Testis (tissue), 3 donors: ENCODE results near the gene MLNR. TPM values are rescaled to one million over a fixed set of nuclear protein-coding genes. Genes with fewer than 3 reads are reported as not detected.

Experiments
- DNase-seq: peaks from one replicate; pipeline ENCODE4 v3.0.0-alpha.2; 2019
- H3K27ac ChIP-seq, 2 donors: fragments of 200-600 bp; sonication (generic); one replicate each; pipeline ENCODE4 v1.5.1; 2019
- H3K27me3 ChIP-seq: fragments of 200-600 bp; sonication (generic); one replicate; pipeline ENCODE4 v1.5.1; 2019
- H3K36me3 ChIP-seq: fragments of 200-600 bp; sonication (generic); one replicate; pipeline ENCODE4 v1.5.1; 2017; ENCODE audit warnings: low read depth; ENCODE audit errors: missing control alignments
- H3K4me1 ChIP-seq: fragments of 200-600 bp; sonication (generic); one replicate; pipeline ENCODE4 v1.5.1; 2019
- H3K4me3 ChIP-seq, 2 donors: fragments of 200-600 bp; sonication (generic); one replicate each; pipeline ENCODE4 v1.5.1; 2017 to 2019
- H3K9me3 ChIP-seq: fragments of 200-600 bp; sonication (generic); one replicate; pipeline ENCODE4 v1.5.1; 2017
- CTCF ChIP-seq, 3 experiments: fragments of 450-650 bp in 2 of 3; fragments of 200-600 bp in 1 of 3; sonication (generic) in 1 of 3; IDR thresholded peaks; one replicate each; pipeline ENCODE4 v1.5.1; 2016 to 2019; ENCODE audit warnings: antibody characterized with exemption in 3 of 3, mild to moderate bottlenecking in 2 of 3, moderate library complexity in 1 of 3
- POLR2A ChIP-seq: fragments of 450-650 bp; IDR thresholded peaks from one replicate; pipeline ENCODE4 v1.6.1; 2017; ENCODE audit warnings: antibody characterized with exemption, mild to moderate bottlenecking, moderate library complexity
- WGBS, 2 donors: methylation state at CpG; one replicate each; pipeline ENCODE4 v1.1.5; 2018; 5-methylcytosine and 5-hydroxymethylcytosine counted together
- intact Hi-C: fragments of 100-400 bp; cut with DNase I; formaldehyde crosslinking; loops from one replicate; pipeline ENCODE4 v1.15.1; 2023; ENCODE audit warnings: low total_unique reads
- polyA plus RNA-seq: library from polyadenylated mRNA; stranded (reverse); fragments of 350-450 nt; fragmentation: Illumina TruSeq; extraction: RNeasy Lipid Tissue Mini Kit (QIAGEN cat#74804); gene quantifications from one replicate; pipeline ENCODE4 v1.2.3, GENCODE V29; 2014; ENCODE audit warnings: low read depth, low replicate concordance; ENCODE audit not compliant: insufficient read depth
- total RNA-seq, 2 donors: library from RNA; depleted of rRNA; stranded (reverse); fragments of >200 nt; gene quantifications; one replicate each; pipeline ENCODE4 v1.2.3, GENCODE V29; 2016

MLNR gene
- total and polyA plus RNA-seq, 3 donors from 2014 or later: 2.0 TPM; not detected in 2

- no peak overlapping the region for H3K27ac ChIP-seq
- intact Hi-C loops: no loop called here
Observed at GRCh38 chr13:49245101-49245500, 25.0 kb downstream of the MLNR start.

GRCh38 chr13:49246850-49247642, 26.9 kb downstream of the MLNR start:
- no peaks in the 10 kb centered on the region for H3K27me3 ChIP-seq
- no peak for DNase-seq
- H3K9me3 ChIP-seq: no peaks in the 10 kb centered on the region
- H3K4me1 ChIP-seq: peaks cover 3% of the 10 kb centered on the region
- no peaks in the 10 kb centered on the region for H3K36me3 ChIP-seq
- 24% methylated on average over 4 of the region's 4 CpGs for WGBS, 2 donors
- TF ChIP-seq CTCF (IDR thresholded peaks at IDR 0.05) (no peak), POLR2A (no peak)
- peak overlapping the region; percentile 82 to 93 for H3K27ac ChIP-seq
- intact Hi-C loops: no loop called here
- peak overlapping the region; percentile 72 to 96 for H3K4me3 ChIP-seq

More at GRCh38 chr13:49245101-49245500, 25.0 kb downstream of the MLNR start:
- Histone ChIP-seq H3K9me3 (no peaks in the 10 kb centered on the region), H3K4me3 (no peak overlapping the region), H3K27me3 (no peaks in the 10 kb centered on the region), H3K36me3 (no peaks in the 10 kb centered on the region), H3K4me1 (peaks cover under 1% of the 10 kb centered on the region)
- no peak for TF ChIP-seq CTCF (IDR thresholded peaks at IDR 0.05)
- no peak for TF ChIP-seq POLR2A
- DNase-seq: no peak

DNA sequence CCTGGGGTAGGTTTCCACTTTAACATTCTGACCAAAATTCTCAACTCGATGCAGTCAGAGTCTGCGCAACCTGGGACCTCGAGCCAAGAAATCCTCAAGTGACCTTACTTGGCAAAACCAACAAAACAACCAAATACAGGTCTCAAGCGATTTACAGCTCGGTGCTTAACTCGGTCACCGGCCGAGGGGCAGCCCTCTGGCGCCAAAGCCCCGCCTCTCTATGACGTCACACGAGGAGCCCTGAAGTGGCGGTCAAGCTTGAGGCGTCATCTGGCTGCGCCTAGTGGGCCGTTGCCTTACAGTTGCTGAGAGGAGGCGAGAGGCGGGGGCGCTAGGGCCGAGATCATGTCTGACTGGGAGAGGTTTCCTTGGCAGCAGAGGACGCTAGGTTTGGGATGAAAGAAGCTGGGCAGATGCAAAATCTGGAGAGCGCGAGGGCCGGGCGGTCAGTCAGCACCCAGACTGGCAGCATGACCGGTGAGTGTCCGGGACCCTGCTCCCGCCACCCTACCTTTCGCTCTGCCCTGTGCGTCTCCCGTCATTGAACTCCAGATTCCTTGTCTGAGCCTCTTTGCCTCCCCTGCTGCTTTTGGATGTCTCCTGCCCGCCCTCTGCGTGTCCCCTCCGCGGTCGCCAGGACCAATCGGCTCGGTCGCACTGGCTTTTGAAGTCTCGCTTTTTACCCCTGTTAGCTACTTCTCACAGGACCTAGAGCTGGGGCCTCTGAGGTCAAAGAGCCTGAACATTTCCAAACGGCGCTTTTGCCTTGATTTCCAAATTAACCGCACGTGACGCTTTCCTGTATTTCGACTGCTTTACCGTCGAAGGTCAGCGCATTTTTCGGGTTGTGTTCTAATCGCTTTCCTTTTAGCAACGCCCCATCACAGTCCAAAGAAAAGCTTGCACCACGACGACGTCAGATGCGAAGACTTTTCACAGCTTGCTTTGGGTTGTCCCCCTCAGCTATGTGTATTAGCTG, 27.8 kb downstream of the MLNR start, which contains the start of gene CDADC1:
CDADC1 (plus strand) TSS at position 283 of the 979 bp plus-strand sequence; CDS start at position 396, 113 bp downstream.
- H3K9me3 ChIP-seq: no peaks in the 10 kb centered on the region
- WGBS, 2 donors: 0% methylated on average over 51 to 56 of the region's 56 CpGs
- H3K4me3 ChIP-seq: peak within 1 kb of the TSS; percentile 72 to 96
- peak; percentile 99 for DNase-seq
- H3K36me3 ChIP-seq: no peaks in the 10 kb centered on the region
- peaks cover 3% of the 10 kb centered on the region for H3K4me1 ChIP-seq
- intact Hi-C loops: no loop called here
- H3K27me3 ChIP-seq: no peaks in the 10 kb centered on the region
- no peak for TF ChIP-seq POLR2A
- TF ChIP-seq CTCF (IDR thresholded peaks at IDR 0.05): peak in 2 of 3 experiments; percentile 7 to 25
- H3K27ac ChIP-seq: peak within 1 kb of the TSS; percentile 82 to 93

DNA sequence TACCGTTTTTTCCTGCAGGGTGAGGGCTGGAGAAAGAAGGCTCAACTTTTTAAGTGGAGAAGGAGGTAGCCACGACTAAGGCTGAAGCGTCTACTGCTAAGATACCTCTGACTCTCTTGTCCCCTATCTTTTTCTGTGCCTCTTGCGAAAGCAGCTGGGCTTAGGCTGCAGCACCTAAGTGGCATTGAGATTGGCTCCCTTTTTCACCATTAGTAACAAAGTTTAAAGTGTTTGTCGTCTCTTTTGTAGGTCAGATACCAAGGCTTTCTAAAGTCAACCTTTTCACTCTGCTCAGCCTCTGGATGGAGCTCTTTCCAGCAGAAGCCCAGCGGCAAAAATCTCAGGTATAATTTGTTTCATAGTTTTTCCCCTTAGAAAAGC, 28.5 kb downstream of the MLNR start:
- 6 to 7% methylated on average over 6 of the region's 6 CpGs for WGBS, 2 donors
- intact Hi-C loops: no loop called here

More for the DNA sequence above, 28.5 kb downstream of the MLNR start:
- no peak for DNase-seq
- Histone ChIP-seq H3K4me1 (peaks cover 3% of the 10 kb centered on the region), H3K27me3 (no peaks in the 10 kb centered on the region), H3K36me3 (no peaks in the 10 kb centered on the region), H3K27ac (peak overlapping the region; percentile 82 to 93), H3K4me3 (peak overlapping the region; percentile 72 to 96), H3K9me3 (no peaks in the 10 kb centered on the region)
- TF ChIP-seq POLR2A: no peak
- no peak for TF ChIP-seq CTCF (IDR thresholded peaks at IDR 0.05)
